DND-41 (cell line): Measurements from ENCODE around the gene CEMIP2.

ENCODE experiments used
- CTCF ChIP-seq: IDR thresholded peaks from 2 replicates; pipeline ENCODE4 v1.5.1; 2012; ENCODE audit warnings: borderline replicate concordance, low read length, moderate library complexity, mild to moderate bottlenecking; ENCODE audit not compliant: poor library complexity, severe bottlenecking; ENCODE audit errors: extremely low read depth
- EZH2 ChIP-seq: IDR thresholded peaks from 3 replicates; pipeline ENCODE4 v1.6.1; 2012; ENCODE audit warnings: borderline replicate concordance, low read depth, mild to moderate bottlenecking, moderate library complexity, low read length, inconsistent platforms; ENCODE audit not compliant: severe bottlenecking

- TF ChIP-seq CTCF (no peak), EZH2 (no peak)
Observed at GRCh38 chr9:71697882-71698281, 70.4 kb downstream of the CEMIP2 start.
